ENCODE results near the gene CYLD. TPM values are rescaled to one million over a fixed set of nuclear protein-coding genes. Genes with fewer than 3 reads are reported as not detected.

The CYLD gene
- total and polyA plus RNA-seq, 2 donors (not counting 1 experiment from before 2014, with no cell fraction given) = 30.0 to 160 TPM

DNA sequence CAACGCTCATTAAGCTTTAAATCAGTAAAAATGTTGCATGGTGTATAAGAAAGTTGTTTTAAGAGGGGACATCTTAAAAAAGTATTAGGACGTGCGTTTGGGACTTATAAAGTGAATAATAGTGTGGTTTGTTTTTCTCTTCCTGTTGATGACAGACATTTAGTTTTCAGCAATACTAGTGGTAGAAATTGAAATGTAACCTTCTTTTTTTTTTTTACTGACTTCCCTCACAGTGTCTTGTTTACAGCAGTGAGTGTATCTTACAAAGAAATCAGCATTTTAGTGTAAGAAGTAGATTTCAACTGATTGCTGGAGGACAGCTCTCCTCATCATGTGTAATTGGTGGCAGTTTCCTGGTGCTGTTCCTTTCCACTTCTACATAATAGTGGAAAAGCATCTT is 39.6 kb downstream of the CYLD start:
- Histone ChIP-seq H3K4me1 (ENCODE audit: control insufficient read depth in 2 of 2, insufficient read depth in 2 of 2, low read length in 2 of 2) (no peaks in the 10 kb centered on the region), H3K27me3 (replicated peaks in 1 of 4; ENCODE audit: control extremely low read depth in 1 of 4, control insufficient read depth in 3 of 4, insufficient read depth in 4 of 4, low read length in 3 of 4) (no peaks in the 10 kb centered on the region), H3K9me3 (ENCODE audit: control extremely low read depth in 1 of 3, control insufficient read depth in 2 of 3, insufficient read depth in 1 of 3, low read length in 2 of 3) (no peaks in the 10 kb centered on the region), H3K4me2 (replicated peaks; ENCODE audit: low read depth, low read length, poor library complexity, severe bottlenecking) (no peak overlapping the region), H3K79me2 (ENCODE audit: control insufficient read depth, insufficient read depth, low read length) (peaks cover 4% of the 10 kb centered on the region), H3K4me3 (ENCODE audit: control extremely low read depth in 1 of 5, extremely low read depth in 1 of 5, insufficient read depth in 1 of 5, low read depth in 2 of 5, low read length in 4 of 5) (no peak overlapping the region), H3K27ac (ENCODE audit: low read length in 2 of 2) (no peak overlapping the region), H3K9ac (ENCODE audit: low read length) (no peak overlapping the region), H2AFZ (ENCODE audit: insufficient read depth, low read depth, low read length, poor library complexity, severe bottlenecking) (no peak overlapping the region), H4K20me1 (ENCODE audit: control insufficient read depth, insufficient read depth, low read length, poor library complexity, severe bottlenecking) (peaks cover 9% of the 10 kb centered on the region), H3K36me3 (replicated peaks in 1 of 2; ENCODE audit: control extremely low read depth in 1 of 2, control insufficient read depth in 1 of 2, extremely low read depth in 1 of 2, insufficient read depth in 2 of 2, low read length in 1 of 2) (peaks cover 15 to 75% of the 10 kb centered on the region in 2 experiments)
- Mint-ChIP-seq H3K27me3 (no peaks in the 10 kb centered on the region), H3K4me1 (no peaks in the 10 kb centered on the region), H3K9me3 (ENCODE audit: insufficient read depth) (no peaks in the 10 kb centered on the region), H3K27ac (no peak overlapping the region), H3K4me3 (no peak overlapping the region)
- ATAC-seq (ENCODE audit: low read depth) = no peak
- DNase-seq = no peak
- ChIA-PET POLR2A (no interaction called here), CTCF (interaction anchor here (0.7 kb wide), 2 partner anchors 30 to 79 kb away, joined by 3 read pairs; no protein-coding TSS in a partner anchor)
- intact Hi-C loops (cut with micrococcal nuclease) = no loop called here
- 100% methylated on average over 2 of the region's 3 CpGs for WGBS (ENCODE audit: insufficient coverage)
- no peak for TF ChIP-seq EZH2 (IDR thresholded peaks at IDR 0.05; ENCODE audit: borderline replicate concordance, insufficient read depth, low read depth, low read length, poor library complexity, severe bottlenecking)
- TF ChIP-seq, protein P1, sequence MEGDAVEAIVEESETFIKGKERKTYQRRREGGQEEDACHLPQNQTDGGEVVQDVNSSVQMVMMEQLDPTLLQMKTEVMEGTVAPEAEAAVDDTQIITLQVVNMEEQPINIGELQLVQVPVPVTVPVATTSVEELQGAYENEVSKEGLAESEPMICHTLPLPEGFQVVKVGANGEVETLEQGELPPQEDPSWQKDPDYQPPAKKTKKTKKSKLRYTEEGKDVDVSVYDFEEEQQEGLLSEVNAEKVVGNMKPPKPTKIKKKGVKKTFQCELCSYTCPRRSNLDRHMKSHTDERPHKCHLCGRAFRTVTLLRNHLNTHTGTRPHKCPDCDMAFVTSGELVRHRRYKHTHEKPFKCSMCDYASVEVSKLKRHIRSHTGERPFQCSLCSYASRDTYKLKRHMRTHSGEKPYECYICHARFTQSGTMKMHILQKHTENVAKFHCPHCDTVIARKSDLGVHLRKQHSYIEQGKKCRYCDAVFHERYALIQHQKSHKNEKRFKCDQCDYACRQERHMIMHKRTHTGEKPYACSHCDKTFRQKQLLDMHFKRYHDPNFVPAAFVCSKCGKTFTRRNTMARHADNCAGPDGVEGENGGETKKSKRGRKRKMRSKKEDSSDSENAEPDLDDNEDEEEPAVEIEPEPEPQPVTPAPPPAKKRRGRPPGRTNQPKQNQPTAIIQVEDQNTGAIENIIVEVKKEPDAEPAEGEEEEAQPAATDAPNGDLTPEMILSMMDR (IDR thresholded peaks at IDR 0.05) = no peak

GRCh38 chr16:50789757-50790156 is 47.9 kb downstream of the CYLD start:
- no peak for TF ChIP-seq EZH2 (IDR thresholded peaks at IDR 0.05; ENCODE audit: borderline replicate concordance, insufficient read depth, low read depth, low read length, poor library complexity, severe bottlenecking)
- TF ChIP-seq, protein P1 (IDR thresholded peaks at IDR 0.05) = no peak
- H3K4me1 Mint-ChIP-seq = no peaks in the 10 kb centered on the region
- H3K27me3 Mint-ChIP-seq = no peaks in the 10 kb centered on the region
- Histone ChIP-seq H3K36me3 (replicated peaks in 1 of 2; ENCODE audit: control extremely low read depth in 1 of 2, control insufficient read depth in 1 of 2, extremely low read depth in 1 of 2, insufficient read depth in 2 of 2, low read length in 1 of 2) (peaks cover 27 to 62% of the 10 kb centered on the region in 2 experiments), H3K4me3 (ENCODE audit: control extremely low read depth in 1 of 5, extremely low read depth in 1 of 5, insufficient read depth in 1 of 5, low read depth in 2 of 5, low read length in 4 of 5) (no peak overlapping the region), H2AFZ (ENCODE audit: insufficient read depth, low read depth, low read length, poor library complexity, severe bottlenecking) (no peak overlapping the region), H3K27me3 (replicated peaks in 1 of 4; ENCODE audit: control extremely low read depth in 1 of 4, control insufficient read depth in 3 of 4, insufficient read depth in 4 of 4, low read length in 3 of 4) (no peaks in the 10 kb centered on the region), H3K79me2 (ENCODE audit: control insufficient read depth, insufficient read depth, low read length) (no peaks in the 10 kb centered on the region), H3K27ac (ENCODE audit: low read length in 2 of 2) (no peak overlapping the region), H3K4me1 (ENCODE audit: control insufficient read depth in 2 of 2, insufficient read depth in 2 of 2, low read length in 2 of 2) (no peaks in the 10 kb centered on the region), H3K9ac (ENCODE audit: low read length) (no peak overlapping the region), H4K20me1 (ENCODE audit: control insufficient read depth, insufficient read depth, low read length, poor library complexity, severe bottlenecking) (no peaks in the 10 kb centered on the region), H3K4me2 (replicated peaks; ENCODE audit: low read depth, low read length, poor library complexity, severe bottlenecking) (no peak overlapping the region), H3K9me3 (ENCODE audit: control extremely low read depth in 1 of 3, control insufficient read depth in 2 of 3, insufficient read depth in 1 of 3, low read length in 2 of 3) (peaks cover 0 to 8% (median 2%) of the 10 kb centered on the region in 3 donors)
- H3K27ac Mint-ChIP-seq = no peak overlapping the region
- no peak for ATAC-seq (ENCODE audit: low read depth)
- POLR2A ChIA-PET = no interaction called here
- CTCF ChIA-PET = interaction anchor here (2.5 kb wide), 1 partner anchor 16 kb away, joined by 8 read pairs; no protein-coding TSS in a partner anchor
- intact Hi-C loops (cut with micrococcal nuclease) = loop anchor here (5.0 kb wide), 1 partner anchor 42 kb away; no protein-coding TSS in a partner anchor
- no peak overlapping the region for H3K4me3 Mint-ChIP-seq
- DNase-seq = no peak
- no peaks in the 10 kb centered on the region for H3K9me3 Mint-ChIP-seq (ENCODE audit: insufficient read depth)
